ENCODE measurements around the gene MICALL2.

DNA sequence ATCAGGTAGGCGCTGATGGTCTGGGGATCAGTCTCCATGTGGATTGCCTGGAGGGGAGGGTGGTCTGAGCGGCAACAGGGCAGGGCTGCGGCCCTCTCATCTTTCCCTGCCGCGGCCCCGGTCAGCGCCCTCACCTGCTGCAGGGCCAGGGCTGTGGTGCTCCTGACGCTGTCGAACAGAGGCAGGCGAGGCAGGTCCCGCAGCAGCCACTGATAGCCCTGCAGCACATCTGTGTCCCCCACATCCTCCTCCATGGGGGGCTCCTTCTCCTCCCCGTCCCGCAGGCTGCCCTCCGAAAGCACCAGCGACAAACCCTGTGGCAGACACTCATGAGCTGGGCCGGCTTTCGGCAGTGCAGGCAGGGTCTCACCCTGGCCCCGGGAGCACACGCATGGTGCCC, 25.9 kb upstream of the MICALL2 start:
- TF ChIP-seq, protein P1, sequence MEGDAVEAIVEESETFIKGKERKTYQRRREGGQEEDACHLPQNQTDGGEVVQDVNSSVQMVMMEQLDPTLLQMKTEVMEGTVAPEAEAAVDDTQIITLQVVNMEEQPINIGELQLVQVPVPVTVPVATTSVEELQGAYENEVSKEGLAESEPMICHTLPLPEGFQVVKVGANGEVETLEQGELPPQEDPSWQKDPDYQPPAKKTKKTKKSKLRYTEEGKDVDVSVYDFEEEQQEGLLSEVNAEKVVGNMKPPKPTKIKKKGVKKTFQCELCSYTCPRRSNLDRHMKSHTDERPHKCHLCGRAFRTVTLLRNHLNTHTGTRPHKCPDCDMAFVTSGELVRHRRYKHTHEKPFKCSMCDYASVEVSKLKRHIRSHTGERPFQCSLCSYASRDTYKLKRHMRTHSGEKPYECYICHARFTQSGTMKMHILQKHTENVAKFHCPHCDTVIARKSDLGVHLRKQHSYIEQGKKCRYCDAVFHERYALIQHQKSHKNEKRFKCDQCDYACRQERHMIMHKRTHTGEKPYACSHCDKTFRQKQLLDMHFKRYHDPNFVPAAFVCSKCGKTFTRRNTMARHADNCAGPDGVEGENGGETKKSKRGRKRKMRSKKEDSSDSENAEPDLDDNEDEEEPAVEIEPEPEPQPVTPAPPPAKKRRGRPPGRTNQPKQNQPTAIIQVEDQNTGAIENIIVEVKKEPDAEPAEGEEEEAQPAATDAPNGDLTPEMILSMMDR (conservative IDR thresholded peaks at IDR 0.05; ENCODE audit: low read length): no peak
- no peak for TF ChIP-seq EZH2phosphoT487 (IDR thresholded peaks at IDR 0.05; ENCODE audit: borderline replicate concordance)
